ENCODE measurements around the gene DCAF4.

DCAF4 gene

GRCh38 chr14:72926292-72927028 lies at the start of gene DCAF4:
Gene DCAF4 (plus strand): TSS chr14:72926464. CDS start chr14:72937979, 11,515 bp downstream.
- DNase-seq (ENCODE audit: insufficient read length, low spot score): peak; percentile 98

GRCh38 chr14:72876710-72877063 lies 49.6 kb upstream of the DCAF4 start:
- FAIRE-seq (no peak), DNase-seq (ENCODE audit: insufficient read length, low spot score) (no peak)

More at GRCh38 chr14:72926292-72927028, at the start of gene DCAF4:
- FAIRE-seq: peak; percentile 98

DNA sequence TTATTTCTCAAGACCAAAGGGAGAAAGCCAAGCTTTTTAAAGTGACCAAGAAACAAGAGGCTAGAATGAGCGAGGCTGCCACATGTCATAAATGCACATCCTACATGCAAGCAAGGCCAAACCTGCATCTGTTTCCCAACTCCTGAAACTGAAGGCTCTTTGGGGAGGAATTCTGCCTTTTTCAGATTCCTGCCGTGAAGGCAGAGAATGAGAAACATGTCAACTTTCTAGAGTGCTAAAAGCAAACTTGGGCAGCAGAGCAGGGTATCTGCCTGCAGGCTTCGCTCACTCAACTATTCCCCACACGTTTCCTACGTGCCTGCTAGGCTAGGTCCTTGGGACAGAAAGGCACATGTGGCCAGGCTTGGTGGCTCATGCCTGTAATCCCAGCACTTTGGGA lies 47.5 kb upstream of the DCAF4 start:
- FAIRE-seq: no peak
- no peak for DNase-seq (ENCODE audit: insufficient read length, low spot score)

GRCh38 chr14:72879431-72879830 lies 46.8 kb upstream of the DCAF4 start:
- FAIRE-seq (no peak), DNase-seq (ENCODE audit: insufficient read length, low spot score) (no peak)

GRCh38 chr14:72880164-72880563 lies 46.1 kb upstream of the DCAF4 start:
- DNase-seq (ENCODE audit: insufficient read length, low spot score) (no peak), FAIRE-seq (no peak)

DNA sequence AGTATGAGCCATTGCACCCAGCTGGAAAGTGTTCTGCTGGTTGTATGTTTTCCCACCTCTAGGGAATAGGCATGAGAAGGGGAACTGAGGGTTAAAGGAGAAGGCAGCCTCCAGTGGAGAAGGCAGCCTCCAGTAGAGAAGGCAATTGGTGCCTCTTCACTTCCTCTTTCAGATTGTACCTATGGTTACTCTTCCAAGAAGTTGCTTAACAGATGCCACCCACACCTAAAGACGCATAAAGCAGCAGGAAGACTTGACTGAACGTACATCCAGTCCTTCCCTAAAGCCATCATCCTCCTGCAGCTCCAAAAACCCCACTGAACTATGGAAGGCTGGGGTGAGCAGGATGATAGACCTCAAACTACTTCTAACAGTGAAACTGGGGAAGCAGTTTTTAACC lies 45.4 kb upstream of the DCAF4 start:
- DNase-seq (ENCODE audit: insufficient read length, low spot score): no peak
- no peak for FAIRE-seq

- DNase-seq (ENCODE audit: insufficient read length, low spot score) (no peak), FAIRE-seq (no peak)
These were observed 44.7 kb upstream of the DCAF4 start for GRCh38 chr14:72881543-72881942.

- DNase-seq (ENCODE audit: insufficient read length, low spot score) (no peak), FAIRE-seq (no peak)
These were observed 44.2 kb upstream of the DCAF4 start for GRCh38 chr14:72882047-72882446.

DNA sequence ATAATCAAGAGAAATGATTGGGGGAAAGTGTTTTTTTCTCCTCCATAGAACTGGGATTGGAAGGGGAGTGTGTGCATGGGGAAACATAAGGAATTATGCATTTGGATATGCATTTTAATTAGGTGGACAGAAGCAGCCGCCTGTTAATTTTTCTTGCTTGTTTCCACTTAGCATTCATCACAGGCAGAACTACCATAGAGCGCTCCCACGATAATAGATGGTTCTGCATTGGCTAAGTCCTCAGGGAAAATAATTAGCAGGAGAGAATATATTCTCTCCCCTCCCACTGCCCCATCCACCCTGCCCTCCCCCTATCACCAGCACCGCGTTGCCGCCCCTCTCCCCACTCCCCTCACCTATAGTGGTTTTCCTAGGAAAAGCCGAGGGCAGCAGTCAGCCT lies 43.8 kb upstream of the DCAF4 start:
- no peak for DNase-seq (ENCODE audit: insufficient read length, low spot score)
- FAIRE-seq: no peak

DNA sequence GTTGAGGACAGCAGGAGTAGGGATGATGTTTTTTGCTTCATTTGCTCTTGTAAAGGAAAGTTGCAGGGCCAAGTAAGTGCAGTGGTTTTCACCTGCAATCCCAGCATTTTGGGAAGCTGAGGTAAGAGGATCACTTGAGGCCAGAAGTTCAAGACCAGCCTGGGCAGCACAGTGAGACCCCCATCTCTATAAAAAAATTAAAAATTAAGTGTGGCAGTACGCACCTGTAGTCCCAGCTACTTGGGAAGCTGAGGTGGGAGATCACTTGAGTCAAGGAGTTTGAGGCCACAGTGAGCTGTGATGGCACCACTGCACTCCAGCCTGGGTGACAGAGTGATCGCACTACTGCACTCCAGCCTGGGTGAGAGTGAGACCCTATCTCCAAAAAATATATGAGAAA lies 43.2 kb upstream of the DCAF4 start:
- FAIRE-seq (no peak), DNase-seq (ENCODE audit: insufficient read length, low spot score) (no peak)

DNA sequence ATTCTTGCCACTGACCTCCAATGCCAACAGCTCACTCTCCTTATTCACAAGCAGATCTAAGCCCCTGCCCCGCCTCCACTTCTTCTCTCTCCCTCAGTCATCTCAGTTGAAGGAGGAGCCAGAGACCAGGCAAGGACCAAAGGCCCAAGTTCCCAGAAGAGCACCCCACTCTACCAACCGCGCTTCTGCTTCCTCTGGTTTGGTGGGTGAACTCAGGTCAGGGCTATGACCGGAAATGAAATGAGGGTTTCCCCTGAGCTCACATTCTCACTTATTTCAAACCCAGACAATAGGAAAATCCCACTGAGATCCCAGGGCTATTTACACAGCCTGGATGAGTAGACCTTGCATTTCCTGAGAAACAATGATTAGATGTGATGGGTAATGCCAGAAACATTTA lies 42.3 kb upstream of the DCAF4 start:
- FAIRE-seq (no peak), DNase-seq (ENCODE audit: insufficient read length, low spot score) (no peak)

- FAIRE-seq: no peak
These were observed 41.9 kb upstream of the DCAF4 start for GRCh38 chr14:72884386-72884785.

DNA sequence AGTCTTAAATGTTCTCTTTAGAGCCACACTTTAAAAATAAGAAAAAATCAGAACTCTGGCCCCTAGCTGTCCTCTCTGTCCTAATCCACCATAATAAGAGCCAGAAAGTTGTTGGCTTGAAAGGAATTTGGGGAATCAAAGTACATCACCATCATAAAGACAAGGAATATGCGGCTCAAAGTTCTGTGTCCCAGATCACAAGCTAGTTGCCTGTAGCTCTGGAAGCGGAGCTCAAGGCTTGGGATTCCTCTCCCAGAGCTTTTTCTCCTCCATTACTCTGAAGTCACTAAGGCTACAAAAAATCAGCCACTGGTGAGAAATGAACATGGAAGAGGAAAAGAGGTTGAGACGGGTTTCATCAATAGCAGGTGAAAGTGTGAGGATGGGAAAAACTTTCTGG lies 38.8 kb upstream of the DCAF4 start:
- FAIRE-seq (no peak), DNase-seq (ENCODE audit: insufficient read length, low spot score) (no peak)

More at GRCh38 chr14:72884386-72884785, 41.9 kb upstream of the DCAF4 start:
- no peak for DNase-seq (ENCODE audit: insufficient read length, low spot score)

DNA sequence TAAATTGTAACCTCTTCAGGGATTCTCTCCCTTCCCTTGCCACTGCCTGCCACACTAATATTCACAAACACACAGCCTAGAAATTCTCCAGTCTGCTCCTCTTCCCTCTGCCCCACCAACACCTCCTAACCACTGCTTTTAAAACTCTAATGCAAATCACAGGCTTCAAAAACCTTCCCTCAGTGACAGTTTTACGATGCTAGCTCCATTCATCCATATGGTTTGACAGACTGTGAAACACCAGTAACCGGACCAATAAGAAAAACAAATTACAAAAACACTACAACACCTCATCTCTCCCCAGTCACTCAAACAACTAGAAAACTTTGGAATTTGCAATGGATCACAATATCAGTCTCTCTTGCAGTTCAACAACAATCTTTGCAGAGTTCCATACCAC lies 38.1 kb upstream of the DCAF4 start:
- no peak for FAIRE-seq
- no peak for DNase-seq (ENCODE audit: insufficient read length, low spot score)

DNA sequence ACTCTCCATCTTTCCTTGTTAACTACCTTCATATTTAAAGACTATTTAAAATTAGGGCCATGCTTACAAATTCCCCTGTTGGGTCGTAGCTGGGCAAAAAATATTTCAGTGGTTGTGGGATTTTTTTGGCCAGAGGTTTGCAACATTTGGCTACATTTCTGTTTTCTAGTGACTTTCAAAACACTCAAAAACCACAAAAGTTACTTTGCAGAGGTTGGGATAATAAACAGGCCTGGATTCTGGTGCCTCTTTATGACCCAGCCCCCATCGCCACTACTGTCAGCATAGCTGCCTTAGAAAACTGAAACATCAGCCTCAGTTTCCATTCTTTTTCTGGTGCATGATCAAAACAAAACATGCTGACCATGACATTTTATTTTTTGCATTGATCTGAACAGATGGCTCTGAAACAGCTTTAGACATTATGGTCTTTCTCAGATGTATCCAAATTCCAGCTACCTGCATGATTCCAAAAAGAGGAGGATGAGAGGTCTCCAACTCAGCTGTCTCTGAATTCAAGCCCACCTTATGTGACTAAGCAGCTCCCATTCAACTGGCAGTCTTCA lies 37.5 kb upstream of the DCAF4 start:
- DNase-seq (ENCODE audit: insufficient read length, low spot score) (no peak), FAIRE-seq (no peak)

- FAIRE-seq (no peak), DNase-seq (ENCODE audit: insufficient read length, low spot score) (no peak)
These were observed 36.9 kb upstream of the DCAF4 start for GRCh38 chr14:72889366-72889765.

DNA sequence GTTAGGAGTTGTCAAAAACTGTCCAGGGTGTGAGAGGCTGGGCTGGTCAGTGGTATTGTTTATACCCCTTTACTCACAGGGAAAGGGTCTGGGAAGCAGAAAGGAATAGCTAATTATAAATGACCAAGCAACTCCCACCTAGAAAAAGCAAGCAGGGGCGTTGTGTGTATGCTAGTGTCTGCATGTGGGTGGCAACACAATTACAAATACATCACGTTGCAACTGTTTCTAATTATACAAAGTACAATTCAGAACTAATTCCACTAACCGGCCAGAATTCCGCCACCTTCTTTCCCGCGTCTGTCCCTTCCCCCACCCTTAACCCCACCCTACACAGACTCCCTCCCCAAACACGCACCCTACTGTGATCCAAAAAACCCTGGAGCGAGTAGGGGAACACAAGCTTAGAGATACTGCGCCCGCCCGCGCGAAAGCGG lies 34.6 kb upstream of the DCAF4 start:
- no peak for DNase-seq (ENCODE audit: insufficient read length, low spot score)
- no peak for FAIRE-seq

DNA sequence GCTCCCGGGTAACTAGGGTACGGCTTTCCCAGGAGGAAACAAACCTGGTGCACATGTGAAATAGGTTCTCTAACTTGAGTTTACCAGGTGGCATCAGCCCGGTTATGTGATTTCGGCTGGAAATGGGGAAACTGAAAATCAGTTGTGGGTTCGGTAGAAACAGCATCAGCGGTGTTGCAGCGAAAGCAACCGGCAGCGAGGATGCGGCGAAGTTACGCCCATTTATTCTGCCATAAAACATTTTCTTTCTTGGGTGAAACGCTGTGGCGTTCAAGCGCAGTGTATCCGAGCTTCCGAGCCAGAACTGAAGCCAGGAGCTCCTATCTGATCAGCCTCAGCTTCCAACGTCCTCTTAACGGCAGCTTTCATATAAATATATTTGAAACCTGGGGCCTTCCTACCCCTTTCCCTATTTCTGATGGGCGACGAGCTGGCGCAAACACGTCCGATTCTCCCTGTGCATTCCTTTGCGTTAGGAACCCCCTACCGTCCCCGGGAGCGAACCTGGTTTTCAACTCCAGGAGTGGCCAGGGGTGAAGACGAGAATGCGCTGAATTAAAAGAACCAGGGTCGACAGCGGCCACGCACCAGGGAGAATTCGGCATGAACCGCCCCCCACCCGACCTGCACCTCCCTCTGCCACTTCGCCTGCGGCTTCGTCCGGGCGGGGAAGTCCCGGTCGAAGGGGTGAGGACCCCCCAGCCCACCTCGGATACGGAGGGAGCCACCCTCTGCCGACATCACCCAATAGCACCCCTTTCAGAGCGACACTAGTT lies 34.0 kb upstream of the DCAF4 start:
- no peak for DNase-seq (ENCODE audit: insufficient read length, low spot score)
- FAIRE-seq: no peak

DNA sequence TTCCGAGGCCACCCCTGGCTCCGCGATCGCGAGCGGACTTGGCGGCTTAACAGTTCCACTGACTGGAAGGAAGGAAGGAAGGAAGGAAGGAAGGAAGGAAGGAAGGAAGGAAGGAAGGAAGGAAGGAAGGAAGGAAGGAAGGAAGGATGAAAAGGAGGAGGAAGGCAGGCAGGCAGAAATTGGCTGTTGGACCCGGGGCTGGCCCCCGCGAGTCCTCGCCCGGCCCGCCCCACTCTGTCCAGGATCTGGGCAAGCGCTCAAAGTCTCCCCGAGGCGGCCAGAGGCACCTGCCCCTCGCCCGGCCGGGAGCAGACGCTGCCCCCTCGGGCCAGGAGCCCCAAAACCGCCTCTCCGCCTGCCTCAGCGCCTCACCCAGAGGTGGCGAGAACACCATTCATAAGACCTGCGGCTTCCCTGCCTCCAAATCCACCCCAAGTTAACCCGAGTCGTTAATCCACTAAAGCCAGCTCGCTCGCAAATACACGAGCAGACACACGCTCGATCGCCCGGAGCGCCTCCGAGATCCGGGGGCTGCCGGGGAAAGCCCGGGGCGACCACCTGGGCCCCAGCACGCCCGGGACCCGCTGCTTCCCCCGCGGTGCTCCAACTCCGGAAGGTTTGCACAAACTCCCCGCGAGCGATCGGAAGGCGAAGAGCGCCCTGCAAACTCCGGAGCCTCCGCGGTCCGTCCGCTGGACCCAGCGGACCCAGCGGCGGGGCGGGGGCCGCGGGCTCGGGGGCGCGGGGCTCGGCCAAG lies 33.2 kb upstream of the DCAF4 start:
- no peak for FAIRE-seq
- no peak for DNase-seq (ENCODE audit: insufficient read length, low spot score)

DNA sequence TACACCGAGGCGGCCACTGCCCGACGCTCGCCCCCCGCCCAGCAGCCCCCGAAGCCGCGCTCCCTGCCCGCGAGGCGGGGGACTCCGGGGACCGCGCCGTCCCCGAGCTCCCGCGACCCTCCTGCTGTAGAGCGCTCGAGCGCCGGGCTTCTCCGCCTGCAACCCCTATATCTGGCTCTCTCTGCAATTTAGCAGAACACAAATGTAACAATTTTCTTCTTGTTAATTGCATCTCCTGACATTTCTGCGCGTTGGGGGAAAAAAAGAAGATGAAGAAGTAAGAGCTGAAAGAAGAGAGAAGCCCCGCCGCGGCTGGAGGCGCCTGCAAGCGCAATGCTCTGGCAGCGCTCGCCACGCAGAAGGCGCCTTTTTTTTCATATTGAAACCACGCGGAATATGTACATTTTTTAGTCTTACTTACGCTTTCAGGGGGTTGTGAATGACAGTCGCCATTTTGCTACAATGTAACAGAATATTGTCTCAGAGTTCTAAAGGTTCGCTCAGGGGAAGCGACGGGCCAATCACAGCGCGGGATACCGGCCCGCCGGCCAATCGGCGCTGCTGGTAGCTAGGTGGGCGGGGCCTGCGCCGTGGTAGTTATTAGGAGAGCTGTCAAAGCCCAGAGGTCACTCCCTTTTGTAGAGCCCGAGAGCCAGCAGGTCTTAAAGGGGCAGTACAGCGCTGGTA lies 32.5 kb upstream of the DCAF4 start, which contains the start of gene DPF3:
DPF3 (minus strand) TSS at position 466 of the 687 bp plus-strand sequence; CDS start at position 453, 13 bp downstream.
- peak; percentile 90 for DNase-seq (ENCODE audit: insufficient read length, low spot score)
- peak; percentile 98 for FAIRE-seq

DNA sequence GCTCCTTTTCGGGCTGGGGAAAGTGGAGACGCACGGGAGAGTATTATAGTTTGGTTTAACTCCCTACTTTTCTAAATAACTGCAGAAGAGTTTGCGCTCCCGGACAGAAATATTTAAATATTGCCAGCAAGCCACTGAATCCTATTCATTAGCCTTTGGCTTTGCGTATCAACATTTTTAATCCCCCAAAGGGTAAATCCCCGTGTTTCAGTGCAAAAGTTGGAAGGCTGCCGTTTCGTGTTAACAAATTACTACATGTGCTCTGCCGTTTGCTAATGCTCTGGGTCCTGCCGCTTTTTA lies 32.0 kb upstream of the DCAF4 start:
- DNase-seq (ENCODE audit: insufficient read length, low spot score): no peak
- no peak for FAIRE-seq

Measured in GM19239 (cell line).